Adrenal gland (tissue), 12 donors: ENCODE results near the gene ERC2. TPM values are rescaled to one million over a fixed set of nuclear protein-coding genes. Genes with fewer than 3 reads are reported as not detected.

Experiments
- DNase-seq, 7 donors: peaks; one replicate each; pipeline ENCODE4 v3.0.0-alpha.2; 2019 to 2020
- H3K27ac ChIP-seq, 5 donors: fragments of 200-600 bp; sonication (generic) in 4 of 5; 1 replicate in 3 of 5; 2 replicates in 2 of 5; pipeline versions ENCODE4 v1.5.1 to v1.8.0; 2016 to 2020; ENCODE audit warnings: mild to moderate bottlenecking in 1 of 5
- H3K27me3 ChIP-seq: fragments of 200-600 bp; 2 replicates; pipeline ENCODE4 v1.8.0; 2021
- H3K36me3 ChIP-seq, 2 donors: fragments of 200-600 bp; replicated peaks in 1 of 2; 1 replicate in 1 of 2; 2 replicates in 1 of 2; pipeline versions ENCODE4 v1.5.1 to v1.8.0; 2018 to 2022
- H3K4me1 ChIP-seq, 2 donors: fragments of 200-600 bp; replicated peaks in 1 of 2; 1 replicate in 1 of 2; 2 replicates in 1 of 2; pipeline versions ENCODE4 v1.5.1 to v1.8.0; 2018 to 2021
- H3K4me3 ChIP-seq, 4 donors: fragments of 200-600 bp; sonication (generic) in 3 of 4; one replicate each; pipeline ENCODE4 v1.5.1; 2016 to 2018
- H3K9me3 ChIP-seq, 3 donors: fragments of 200-600 bp; sonication (generic) in 1 of 3; replicated peaks in 1 of 3; 1 replicate in 2 of 3; 2 replicates in 1 of 3; pipeline versions ENCODE4 v1.5.1 to v1.8.0; 2016 to 2021
- POLR2A ChIP-seq, 2 donors: fragments of 450-650 bp; IDR thresholded peaks; one replicate each; pipeline ENCODE4 v1.6.1; 2017; ENCODE audit warnings: antibody characterized with exemption in 2 of 2, mild to moderate bottlenecking in 2 of 2, moderate library complexity in 1 of 2
- WGBS, 4 donors: extraction: QIAGEN DNeasy Blood & Tissue Kit in 2 of 4; methylation state at CpG; one replicate each; pipeline versions ENCODE4 v1.1.5 to v1.1.7; 2013 to 2017; 5-methylcytosine and 5-hydroxymethylcytosine counted together
- intact Hi-C, 2 donors: fragments of 100-400 bp; cut with DNase I; formaldehyde crosslinking; loops; one replicate each; pipeline versions ENCODE4 v1.14.1 to v1.15.0; 2022 to 2023
- polyA plus RNA-seq, 3 donors: library from polyadenylated mRNA; stranded (reverse); fragments of 200-250 nt in 2 of 3; fragments of 350-450 nt in 1 of 3; fragmentation: Illumina TruSeq in 1 of 3; extraction: RNeasy Lipid Tissue Mini Kit (QIAGEN cat#74804) in 1 of 3; gene quantifications; one replicate each; pipeline ENCODE4 v1.2.3, GENCODE V29; 2013 to 2014
- total RNA-seq, 9 donors: library from RNA; depleted of rRNA in 4 of 9; stranded (reverse); fragments of >200 nt in 4 of 9; fragments of 120-200 nt in 1 of 9; fragmentation: NEBNext Ultra II Directional in 1 of 9; extraction: Animal tissue kit (Norgen Biotek cat#: 25700) in 1 of 9; gene quantifications; one replicate each; pipeline versions ENCODE4 v1.1.0 to v1.2.4, GENCODE V29; 2013 to 2023
- TF ChIP-seq, protein P1 (sequence below), 6 experiments: fragments of 450-650 bp in 4 of 6; fragments of 200-600 bp in 2 of 6; sonication (generic) in 1 of 6; IDR thresholded peaks; 1 replicate in 5 of 6; 2 replicates in 1 of 6; pipeline versions ENCODE4 v1.5.1 to v1.8.0; 2016 to 2021; ENCODE audit warnings: antibody characterized with exemption in 6 of 6, mild to moderate bottlenecking in 2 of 6, moderate library complexity in 1 of 6
- donor health status: healthy with polysubstance abuse.
- donor health status: Bipolar disorder and iron deficiency.
- donor health status: DM: yes; HTN: yes; CAD: no.
- donor health status: DM: no; HTN: no; CAD: no.
- donor health status: DM: no; HTN: no; CAD: no.
- donor health status: DM: yes; HTN: yes; CAD: no.

Gene ERC2
- total and polyA plus RNA-seq, 12 donors, result 0.47 to 5.8 (median 1.5) TPM

DNA sequence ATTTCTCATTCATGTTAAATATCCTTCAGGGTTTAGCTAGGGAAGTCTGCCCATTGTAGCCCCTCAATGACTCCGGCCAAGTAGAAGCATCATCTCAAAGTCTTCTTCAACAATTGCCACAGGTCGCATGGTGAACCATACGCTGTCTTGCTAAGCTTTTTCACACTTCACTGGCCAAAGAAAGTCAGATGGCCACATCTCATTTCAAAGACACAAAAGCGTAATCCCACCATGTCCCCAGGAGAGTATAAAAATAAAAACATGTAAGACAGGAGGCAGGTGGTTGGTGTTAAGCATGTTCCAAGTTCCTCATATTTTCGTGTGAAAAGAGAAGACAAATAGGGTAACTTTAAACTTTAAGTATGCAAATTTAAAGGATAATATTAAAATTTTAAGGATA, 147.4 kb downstream of the ERC2 start:
- 80 to 85% (median 83%) methylated on average over 5 of the region's 5 CpGs for WGBS, 4 donors
- Histone ChIP-seq H3K4me1 (no peaks in the 10 kb centered on the region), H3K4me3 (no peak overlapping the region), H3K27me3 (no peaks in the 10 kb centered on the region), H3K9me3 (no peaks in the 10 kb centered on the region), H3K27ac (no peak overlapping the region), H3K36me3 (no peaks in the 10 kb centered on the region)
- DNase-seq, result no peak
- intact Hi-C loops, result no loop called here
- TF ChIP-seq, protein P1, sequence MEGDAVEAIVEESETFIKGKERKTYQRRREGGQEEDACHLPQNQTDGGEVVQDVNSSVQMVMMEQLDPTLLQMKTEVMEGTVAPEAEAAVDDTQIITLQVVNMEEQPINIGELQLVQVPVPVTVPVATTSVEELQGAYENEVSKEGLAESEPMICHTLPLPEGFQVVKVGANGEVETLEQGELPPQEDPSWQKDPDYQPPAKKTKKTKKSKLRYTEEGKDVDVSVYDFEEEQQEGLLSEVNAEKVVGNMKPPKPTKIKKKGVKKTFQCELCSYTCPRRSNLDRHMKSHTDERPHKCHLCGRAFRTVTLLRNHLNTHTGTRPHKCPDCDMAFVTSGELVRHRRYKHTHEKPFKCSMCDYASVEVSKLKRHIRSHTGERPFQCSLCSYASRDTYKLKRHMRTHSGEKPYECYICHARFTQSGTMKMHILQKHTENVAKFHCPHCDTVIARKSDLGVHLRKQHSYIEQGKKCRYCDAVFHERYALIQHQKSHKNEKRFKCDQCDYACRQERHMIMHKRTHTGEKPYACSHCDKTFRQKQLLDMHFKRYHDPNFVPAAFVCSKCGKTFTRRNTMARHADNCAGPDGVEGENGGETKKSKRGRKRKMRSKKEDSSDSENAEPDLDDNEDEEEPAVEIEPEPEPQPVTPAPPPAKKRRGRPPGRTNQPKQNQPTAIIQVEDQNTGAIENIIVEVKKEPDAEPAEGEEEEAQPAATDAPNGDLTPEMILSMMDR (IDR thresholded peaks at IDR 0.05), result no peak

DNA sequence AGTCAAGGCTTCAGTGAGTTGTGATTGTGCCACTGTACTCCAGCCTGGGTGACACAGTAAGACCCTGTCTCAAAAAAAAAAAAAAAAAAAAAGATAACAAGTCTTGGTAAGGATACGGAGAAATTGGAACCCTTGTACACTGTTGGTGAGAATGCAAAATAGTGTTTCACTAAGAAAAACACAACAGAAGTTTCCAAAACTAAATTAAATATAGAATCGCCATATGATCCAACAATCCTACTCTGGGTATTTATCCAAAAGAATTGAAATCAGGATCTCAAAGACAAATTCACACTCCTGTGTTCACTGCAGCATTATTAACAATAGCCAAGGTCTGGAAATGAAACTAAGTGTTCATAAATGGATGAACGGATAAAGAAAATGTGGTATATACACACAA, 149.4 kb downstream of the ERC2 start:
- Histone ChIP-seq H3K9me3 (no peaks in the 10 kb centered on the region), H3K4me1 (no peaks in the 10 kb centered on the region), H3K27me3 (no peaks in the 10 kb centered on the region), H3K36me3 (no peaks in the 10 kb centered on the region), H3K4me3 (no peak overlapping the region), H3K27ac (no peak overlapping the region)
- no peak for DNase-seq
- intact Hi-C loops, result no loop called here
- TF ChIP-seq, protein P1 (IDR thresholded peaks at IDR 0.05), result no peak
- no peak for TF ChIP-seq POLR2A (IDR thresholded peaks at IDR 0.05)
- 91 to 93% (median 92%) methylated on average over 3 of the region's 3 CpGs for WGBS, 4 donors

DNA sequence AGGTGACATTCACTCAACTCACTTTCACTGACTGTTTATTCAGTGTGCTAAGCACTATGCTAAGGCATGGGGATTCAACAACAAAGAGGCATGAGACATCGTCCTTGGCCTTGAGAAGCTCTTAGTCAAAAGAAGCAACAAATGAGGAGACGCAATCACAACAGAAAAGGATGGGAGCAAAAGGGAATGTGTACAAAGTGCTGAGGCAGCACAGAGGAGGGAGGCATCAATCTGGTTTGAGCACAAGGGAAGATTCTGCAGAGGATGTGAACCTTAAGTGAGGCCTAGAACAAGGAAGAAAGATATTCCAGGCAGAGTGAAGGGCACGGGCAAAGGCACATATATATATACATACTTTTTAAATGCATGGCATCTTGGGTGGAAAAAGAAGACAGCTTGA, 151.3 kb downstream of the ERC2 start:
- no peaks in the 10 kb centered on the region for H3K4me1 ChIP-seq
- no peak overlapping the region for H3K4me3 ChIP-seq
- H3K36me3 ChIP-seq, result no peaks in the 10 kb centered on the region
- H3K27me3 ChIP-seq, result no peaks in the 10 kb centered on the region
- H3K27ac ChIP-seq, result no peak overlapping the region
- WGBS, 4 donors, result 40 to 68% (median 54%) methylated on average over 3 of the region's 3 CpGs
- no peak for DNase-seq
- no peak for TF ChIP-seq POLR2A (IDR thresholded peaks at IDR 0.05)
- TF ChIP-seq, protein P1 (IDR thresholded peaks at IDR 0.05), result no peak
- H3K9me3 ChIP-seq, result no peaks in the 10 kb centered on the region
- intact Hi-C loops, result no loop called here

DNA sequence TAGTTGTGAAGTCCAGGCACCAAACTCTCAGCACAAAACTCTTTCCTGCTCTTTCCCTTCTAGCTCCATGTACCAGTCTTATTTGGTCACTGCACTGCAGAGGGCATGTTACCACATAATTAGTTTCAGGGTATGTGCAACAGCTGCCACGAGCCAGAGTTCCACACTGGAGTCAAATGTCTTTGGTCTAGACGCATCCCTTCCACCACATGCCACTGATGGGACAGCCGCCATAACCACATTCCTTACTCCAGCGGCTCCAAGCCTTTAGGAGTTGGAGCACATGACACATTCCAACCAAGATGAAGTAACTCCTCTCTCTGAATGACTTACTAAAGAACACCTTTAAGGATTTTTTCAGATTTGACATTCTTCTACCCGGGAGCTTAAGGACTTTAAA, 153.4 kb downstream of the ERC2 start:
- H3K27ac ChIP-seq, result no peak overlapping the region
- DNase-seq, result no peak
- 86 to 90% (median 89%) methylated on average over 5 of the region's 5 CpGs for WGBS, 4 donors
- H3K27me3 ChIP-seq, result no peaks in the 10 kb centered on the region
- H3K9me3 ChIP-seq, result no peaks in the 10 kb centered on the region
- no peaks in the 10 kb centered on the region for H3K36me3 ChIP-seq
- TF ChIP-seq POLR2A (IDR thresholded peaks at IDR 0.05), result no peak
- TF ChIP-seq, protein P1 (IDR thresholded peaks at IDR 0.05), result no peak
- intact Hi-C loops, result no loop called here
- H3K4me3 ChIP-seq, result no peak overlapping the region
- H3K4me1 ChIP-seq, result no peaks in the 10 kb centered on the region
